SK-N-SH (cell line): ENCODE measurements around the gene ASCC1. TPM values are rescaled to one million over a fixed set of nuclear protein-coding genes. Genes with fewer than 3 reads are reported as not detected.

ENCODE experiments used
- CTCF ChIA-PET: fragments of 300-600, 350-600 bp; formaldehyde crosslinking; extraction: SDS; loops from one replicate; lab custom pipeline; 2021; lab: Yijun Ruan, JAX
- POLR2A ChIA-PET: fragments of 350-600 bp; sonication (Branson Sonifier 250); formaldehyde crosslinking; extraction: SDS; loops from one replicate; lab custom pipeline; 2020; ENCODE audit warnings: antibody characterized with exemption, inconsistent platforms; lab: Yijun Ruan, JAX
- DNase-seq: peaks from one replicate; pipeline ENCODE4 v3.0.0; 2012
- H2AFZ ChIP-seq: fragments of 200-600 bp; sonication (generic); 2 replicates; pipeline ENCODE4 v1.8.1; 2016; ENCODE audit warnings: antibody characterized with exemption, mild to moderate bottlenecking, low read depth
- H3F3A ChIP-seq: fragments of 200-600 bp; sonication (generic); replicated peaks from 2 replicates; pipeline ENCODE3; 2016; ENCODE audit warnings: antibody characterized with exemption, mild to moderate bottlenecking; ENCODE audit not compliant: insufficient read depth
- H3K27ac ChIP-seq, 2 experiments: fragments of 200-500 bp in 1 of 2; fragments of 200-600 bp in 1 of 2; sonication (Bioruptor generic) in 1 of 2; sonication (generic), shearing (Covaris generic) in 1 of 2; 2 replicates each; pipeline versions ENCODE4 v1.5.1 to v1.6.1; 2014 to 2016; ENCODE audit warnings: low read depth in 2 of 2, inconsistent platforms in 1 of 2, low read length in 1 of 2, mild to moderate bottlenecking in 1 of 2, mixed read lengths in 1 of 2
- H3K27me3 ChIP-seq: fragments of 200-600 bp; sonication (generic), shearing (Covaris generic); 2 replicates; pipeline ENCODE4 v1.6.1; 2016; ENCODE audit warnings: mixed run types; ENCODE audit not compliant: insufficient read depth
- H3K36me3 ChIP-seq, 2 experiments: fragments of 200-500 bp in 1 of 2; fragments of 200-600 bp in 1 of 2; sonication (Bioruptor generic) in 1 of 2; sonication (generic) in 1 of 2; replicated peaks in 1 of 2; 2 replicates each; pipeline versions ENCODE3 to v1.5.1; 2014 to 2016; ENCODE audit warnings: low read length in 1 of 2, mild to moderate bottlenecking in 1 of 2; ENCODE audit not compliant: insufficient read depth in 2 of 2, control insufficient read depth in 1 of 2
- H3K4me1 ChIP-seq, 2 experiments: fragments of 200-500 bp in 1 of 2; fragments of 200-600 bp in 1 of 2; sonication (Bioruptor generic) in 1 of 2; sonication (generic), shearing (Covaris generic) in 1 of 2; 2 replicates each; pipeline versions ENCODE4 v1.5.1 to v1.6.1; 2014 to 2016; ENCODE audit warnings: low read depth in 1 of 2, low read length in 1 of 2, mixed run types in 1 of 2; ENCODE audit not compliant: insufficient read depth in 2 of 2, control insufficient read depth in 1 of 2
- H3K4me2 ChIP-seq: fragments of 200-600 bp; sonication (generic), shearing (Covaris generic); 2 replicates; pipeline ENCODE4 v1.6.1; 2017; ENCODE audit warnings: mixed run types
- H3K4me3 ChIP-seq, 2 experiments: fragments of 200-500 bp in 1 of 2; fragments of 200-600 bp in 1 of 2; sonication (Bioruptor generic) in 1 of 2; sonication (generic), shearing (Covaris generic) in 1 of 2; 2 replicates each; pipeline versions ENCODE4 v1.5.1 to v1.8.1; 2014 to 2016; ENCODE audit warnings: low read depth in 2 of 2, inconsistent platforms in 1 of 2, low read length in 1 of 2, mild to moderate bottlenecking in 1 of 2, mixed read lengths in 1 of 2, moderate library complexity in 1 of 2
- H3K79me2 ChIP-seq: fragments of 200-600 bp; sonication (generic); 2 replicates; pipeline ENCODE4 v1.8.1; 2017; ENCODE audit warnings: mild to moderate bottlenecking; ENCODE audit not compliant: insufficient read depth
- H3K9ac ChIP-seq: fragments of 200-600 bp; sonication (generic); 2 replicates; pipeline ENCODE4 v1.6.1; 2017; ENCODE audit warnings: mixed run types
- H3K9me2 ChIP-seq: fragments of 200-600 bp; sonication (generic); 2 replicates; pipeline ENCODE4 v1.6.1; 2017; ENCODE audit warnings: mixed run types
- H3K9me3 ChIP-seq: fragments of 200-600 bp; sonication (generic); 2 replicates; pipeline ENCODE4 v1.6.1; 2017; ENCODE audit warnings: mixed run types, mild to moderate bottlenecking, moderate library complexity
- H4K20me1 ChIP-seq: fragments of 200-600 bp; sonication (generic); 2 replicates; pipeline ENCODE4 v1.6.1; 2017; ENCODE audit warnings: mild to moderate bottlenecking, mixed run types; ENCODE audit not compliant: insufficient read depth
- ELF1 ChIP-seq: IDR thresholded peaks from 2 replicates; pipeline ENCODE4 v1.4.0; 2012
- EP300 ChIP-seq, 2 experiments: IDR thresholded peaks; 2 replicates each; pipeline versions ENCODE4 v1.4.0 to v1.6.1; 2012; ENCODE audit warnings: borderline replicate concordance in 1 of 2, low read depth in 1 of 2, low read length in 1 of 2
- EZH2phosphoT487 ChIP-seq: fragments of 200-600 bp; sonication (generic); IDR thresholded peaks from 2 replicates; pipeline ENCODE4 v1.6.1; 2017; ENCODE audit warnings: low read depth, mixed run types, mild to moderate bottlenecking, antibody characterized with exemption, moderate library complexity, borderline replicate concordance
- FOXM1 ChIP-seq: IDR thresholded peaks from 2 replicates; pipeline ENCODE4 v1.4.0; 2012; ENCODE audit warnings: low read depth, mild to moderate bottlenecking
- GABPA ChIP-seq: IDR thresholded peaks from 2 replicates; pipeline ENCODE4 v1.4.0; 2012; ENCODE audit warnings: low read depth, mild to moderate bottlenecking
- GATA2 ChIP-seq: sonication (generic); formaldehyde crosslinking; IDR thresholded peaks from 2 replicates; pipeline ENCODE4 v1.5.0; 2020; ENCODE audit warnings: mild to moderate bottlenecking, missing genetic modification reagents
- JUND ChIP-seq: IDR thresholded peaks from 2 replicates; pipeline ENCODE4 v1.4.0; 2012
- MAX ChIP-seq: IDR thresholded peaks from 2 replicates; pipeline ENCODE4 v1.4.0; 2012; ENCODE audit warnings: low read depth
- MEF2A ChIP-seq: IDR thresholded peaks from 2 replicates; pipeline ENCODE4 v1.4.0; 2012; ENCODE audit warnings: low read depth, borderline replicate concordance
- NRF1 ChIP-seq: IDR thresholded peaks from 2 replicates; pipeline ENCODE4 v1.6.1; 2012; ENCODE audit warnings: low read depth, mild to moderate bottlenecking, low read length
- RCOR1 ChIP-seq: fragments of 150-350 bp; IDR thresholded peaks from 2 replicates; pipeline ENCODE4 v1.6.1; 2017; ENCODE audit warnings: antibody characterized with exemption, low read length
- REST ChIP-seq: IDR thresholded peaks from 2 replicates; pipeline ENCODE4 v1.6.1; 2012; ENCODE audit warnings: mild to moderate bottlenecking, low read depth, low read length, moderate library complexity
- RXRA ChIP-seq: IDR thresholded peaks from 2 replicates; pipeline ENCODE4 v1.4.0; 2012; ENCODE audit warnings: low read depth, mild to moderate bottlenecking, borderline replicate concordance
- SMC3 ChIP-seq: IDR thresholded peaks from 2 replicates; pipeline ENCODE4 v1.6.1; 2012; ENCODE audit warnings: low read depth, low read length, improper control_type of control experiment
- TAF1 ChIP-seq: IDR thresholded peaks from 2 replicates; pipeline ENCODE4 v1.6.1; 2012; ENCODE audit warnings: low read depth, mild to moderate bottlenecking, low read length, moderate library complexity, borderline replicate concordance
- TCF12 ChIP-seq: IDR thresholded peaks from 2 replicates; pipeline ENCODE4 v1.4.0; 2012
- YY1 ChIP-seq: IDR thresholded peaks from 2 replicates; pipeline ENCODE4 v1.4.0; 2012; ENCODE audit warnings: low read depth, mild to moderate bottlenecking
- WGBS: methylation state at CpG from one replicate; pipeline ENCODE4 v1.1.6; 2017; ENCODE audit warnings: low lambda C conversion rate; 5-methylcytosine and 5-hydroxymethylcytosine counted together
- polyA plus RNA-seq, 3 experiments: library from polyadenylated mRNA; depleted of rRNA; stranded (reverse); fragments of >200 nt; gene quantifications; 2 replicates each; pipeline ENCODE4 v1.2.3, GENCODE V29; 2012
- TF ChIP-seq, protein P1 (sequence below): IDR thresholded peaks from 2 replicates; pipeline ENCODE4; 2012
- TF ChIP-seq, protein P2 (sequence below): fragments of 150-350 bp; IDR thresholded peaks from 2 replicates; pipeline ENCODE4 v1.6.1; 2017; ENCODE audit warnings: antibody characterized with exemption, low read length, low read depth, borderline replicate concordance
- TF ChIP-seq, protein P3 (sequence below): fragments of 150-350 bp; IDR thresholded peaks from 2 replicates; pipeline ENCODE4 v1.6.1; 2016; ENCODE audit warnings: mild to moderate bottlenecking, low read depth, low read length

Gene ASCC1
- polyA plus RNA-seq, 1 of the 3 experiments (the other 2 are of a cell fraction): 15.0 TPM

GRCh38 chr10:72261784-72262404 is 45.8 kb upstream of the ASCC1 start:
- H3K9me3 ChIP-seq: no peaks in the 10 kb centered on the region
- H3K4me1 ChIP-seq: peaks cover 20 to 28% of the 10 kb centered on the region in 2 experiments
- ChIA-PET POLR2A (interaction anchor here (1.0 to 8.8 kb wide), 4 partner anchors 12 to 188 kb away, joined by 4 to 174 read pairs (median 16); partner anchors contain the start of gene DDIT4), CTCF (interaction anchor here (1.0 to 8.2 kb wide), 5 partner anchors 9 to 70 kb away, joined by 4 to 70 read pairs (median 8); partner anchors contain the start of gene DDIT4)
- H3K36me3 ChIP-seq: no peaks in the 10 kb centered on the region
- H2AFZ ChIP-seq: no peak overlapping the region; the same call in 1 of the 2 replicates
- H3K79me2 ChIP-seq: no peaks in the 10 kb centered on the region
- DNase-seq: no peak
- H4K20me1 ChIP-seq: no peaks in the 10 kb centered on the region
- no peak for TF ChIP-seq JUND
- TF ChIP-seq GATA2 (CRISPR knock-in tag): no peak
- no peak for TF ChIP-seq ELF1
- no peak for TF ChIP-seq REST
- no peak for TF ChIP-seq SMC3
- TF ChIP-seq, protein P1, sequence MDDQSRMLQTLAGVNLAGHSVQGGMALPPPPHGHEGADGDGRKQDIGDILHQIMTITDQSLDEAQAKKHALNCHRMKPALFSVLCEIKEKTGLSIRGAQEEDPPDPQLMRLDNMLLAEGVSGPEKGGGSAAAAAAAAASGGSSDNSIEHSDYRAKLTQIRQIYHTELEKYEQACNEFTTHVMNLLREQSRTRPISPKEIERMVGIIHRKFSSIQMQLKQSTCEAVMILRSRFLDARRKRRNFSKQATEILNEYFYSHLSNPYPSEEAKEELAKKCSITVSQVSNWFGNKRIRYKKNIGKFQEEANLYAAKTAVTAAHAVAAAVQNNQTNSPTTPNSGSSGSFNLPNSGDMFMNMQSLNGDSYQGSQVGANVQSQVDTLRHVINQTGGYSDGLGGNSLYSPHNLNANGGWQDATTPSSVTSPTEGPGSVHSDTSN: no peak
- TF ChIP-seq TCF12: no peak
- no peak for TF ChIP-seq YY1
- TF ChIP-seq FOXM1: no peak
- TF ChIP-seq NRF1: no peak
- no peak for TF ChIP-seq EP300 (IDR thresholded peaks at IDR 0.05; ENCODE audit: borderline replicate concordance in 1 of 2, low read depth in 1 of 2, low read length in 1 of 2)
- no peak for TF ChIP-seq RCOR1
- no peak for TF ChIP-seq TAF1
- TF ChIP-seq GABPA: no peak
- TF ChIP-seq, protein P2, sequence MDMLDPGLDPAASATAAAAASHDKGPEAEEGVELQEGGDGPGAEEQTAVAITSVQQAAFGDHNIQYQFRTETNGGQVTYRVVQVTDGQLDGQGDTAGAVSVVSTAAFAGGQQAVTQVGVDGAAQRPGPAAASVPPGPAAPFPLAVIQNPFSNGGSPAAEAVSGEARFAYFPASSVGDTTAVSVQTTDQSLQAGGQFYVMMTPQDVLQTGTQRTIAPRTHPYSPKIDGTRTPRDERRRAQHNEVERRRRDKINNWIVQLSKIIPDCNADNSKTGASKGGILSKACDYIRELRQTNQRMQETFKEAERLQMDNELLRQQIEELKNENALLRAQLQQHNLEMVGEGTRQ: no peak
- TF ChIP-seq EZH2phosphoT487: no peak
- TF ChIP-seq, protein P3, sequence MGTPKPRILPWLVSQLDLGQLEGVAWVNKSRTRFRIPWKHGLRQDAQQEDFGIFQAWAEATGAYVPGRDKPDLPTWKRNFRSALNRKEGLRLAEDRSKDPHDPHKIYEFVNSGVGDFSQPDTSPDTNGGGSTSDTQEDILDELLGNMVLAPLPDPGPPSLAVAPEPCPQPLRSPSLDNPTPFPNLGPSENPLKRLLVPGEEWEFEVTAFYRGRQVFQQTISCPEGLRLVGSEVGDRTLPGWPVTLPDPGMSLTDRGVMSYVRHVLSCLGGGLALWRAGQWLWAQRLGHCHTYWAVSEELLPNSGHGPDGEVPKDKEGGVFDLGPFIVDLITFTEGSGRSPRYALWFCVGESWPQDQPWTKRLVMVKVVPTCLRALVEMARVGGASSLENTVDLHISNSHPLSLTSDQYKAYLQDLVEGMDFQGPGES: no peak
- TF ChIP-seq MEF2A: no peak
- TF ChIP-seq MAX: no peak
- TF ChIP-seq RXRA: no peak
- H3K27ac ChIP-seq: peak overlapping the region in 1 of 2 experiments; percentile 96; a peak in 2 of 4 replicates
- WGBS: 91% methylated on average over 7 of the region's 7 CpGs
- H3F3A ChIP-seq: no peaks in the 10 kb centered on the region
- H3K4me2 ChIP-seq: no peak overlapping the region; the same call in 1 of the 2 replicates
- no peak overlapping the region for H3K4me3 ChIP-seq
- no peaks in the 10 kb centered on the region for H3K27me3 ChIP-seq
- no peak overlapping the region for H3K9ac ChIP-seq
- H3K9me2 ChIP-seq: no peaks in the 10 kb centered on the region
